ENCODE measurements around the gene APOBEC3H.
A peak's percentile ranks its signal among the peaks of the same experiment; 100 is the strongest.

DNA sequence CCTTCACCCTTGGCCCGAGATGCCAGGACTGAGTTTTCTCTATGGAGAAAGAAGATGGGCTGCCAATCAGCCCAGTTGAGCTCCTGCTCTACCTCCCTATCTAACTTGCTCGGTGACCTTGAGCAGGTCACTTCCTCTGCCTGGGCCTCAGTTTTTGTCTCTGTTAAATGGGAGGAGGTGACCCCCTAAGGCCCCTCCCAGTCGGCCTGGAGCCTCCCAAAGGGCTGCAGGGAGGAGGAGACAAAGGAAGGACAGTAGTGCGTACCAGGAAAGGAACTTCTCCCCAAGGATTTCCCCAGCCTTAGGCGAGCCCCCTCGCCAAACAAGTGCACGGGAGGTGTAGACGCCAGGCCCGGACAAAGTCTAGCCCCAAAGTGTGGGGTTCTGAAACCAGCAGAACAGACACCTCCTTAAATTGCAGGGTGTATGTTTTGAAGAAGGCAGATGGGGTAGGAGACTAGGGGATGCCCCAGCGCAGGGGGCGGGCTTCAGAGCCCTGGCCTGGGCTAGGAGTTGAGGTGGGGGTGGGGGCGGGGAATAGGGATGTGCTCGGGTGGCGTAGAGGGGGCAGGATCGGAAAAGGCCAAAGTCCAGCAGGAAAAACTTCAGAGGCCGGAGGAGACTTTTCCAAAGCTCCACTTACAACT lies 54.4 kb downstream of the APOBEC3H start:
- TF ChIP-seq, protein P1, sequence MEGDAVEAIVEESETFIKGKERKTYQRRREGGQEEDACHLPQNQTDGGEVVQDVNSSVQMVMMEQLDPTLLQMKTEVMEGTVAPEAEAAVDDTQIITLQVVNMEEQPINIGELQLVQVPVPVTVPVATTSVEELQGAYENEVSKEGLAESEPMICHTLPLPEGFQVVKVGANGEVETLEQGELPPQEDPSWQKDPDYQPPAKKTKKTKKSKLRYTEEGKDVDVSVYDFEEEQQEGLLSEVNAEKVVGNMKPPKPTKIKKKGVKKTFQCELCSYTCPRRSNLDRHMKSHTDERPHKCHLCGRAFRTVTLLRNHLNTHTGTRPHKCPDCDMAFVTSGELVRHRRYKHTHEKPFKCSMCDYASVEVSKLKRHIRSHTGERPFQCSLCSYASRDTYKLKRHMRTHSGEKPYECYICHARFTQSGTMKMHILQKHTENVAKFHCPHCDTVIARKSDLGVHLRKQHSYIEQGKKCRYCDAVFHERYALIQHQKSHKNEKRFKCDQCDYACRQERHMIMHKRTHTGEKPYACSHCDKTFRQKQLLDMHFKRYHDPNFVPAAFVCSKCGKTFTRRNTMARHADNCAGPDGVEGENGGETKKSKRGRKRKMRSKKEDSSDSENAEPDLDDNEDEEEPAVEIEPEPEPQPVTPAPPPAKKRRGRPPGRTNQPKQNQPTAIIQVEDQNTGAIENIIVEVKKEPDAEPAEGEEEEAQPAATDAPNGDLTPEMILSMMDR (IDR thresholded peaks at IDR 0.05): no peak
- TF ChIP-seq POLR2AphosphoS5 (IDR thresholded peaks at IDR 0.05) (peak in 1 of 2 donors; percentile 15), POLR2A (IDR thresholded peaks at IDR 0.05) (no peak)
